Activated B cell treated with CpG ODN at 0.5 μM for 24 hours (primary cell): Measurements from ENCODE around the gene MRPL54. TPM values are rescaled to one million over a fixed set of nuclear protein-coding genes. Genes with fewer than 3 reads are reported as not detected.

Experiments
- ATAC-seq: fragments of 200-7000 bp; cut with Tn5 transposase; one replicate; pipeline ENCODE4 v1.10.0; 2021; ENCODE audit warnings: low read depth, mild to moderate bottlenecking, moderate library complexity
- CTCF ChIA-PET: fragments of 350-600 bp; sonication (Branson Sonifier 250); formaldehyde crosslinking; loops from one replicate; lab custom pipeline; 2021; ENCODE audit warnings: antibody characterized with exemption; lab: Charles Lee
- POLR2A ChIA-PET: fragments of 350-600 bp; sonication (Branson Sonifier 250); formaldehyde crosslinking; loops from one replicate; lab custom pipeline; 2021; ENCODE audit warnings: antibody characterized with exemption; lab: Charles Lee
- DNase-seq: peaks from one replicate; pipeline ENCODE4 v3.0.0; 2022
- H3K27ac Mint-ChIP-seq: one replicate; pipeline ENCODE4 v1.8.0; 2020; ENCODE audit warnings: mixed read lengths
- H3K27me3 Mint-ChIP-seq: one replicate; pipeline ENCODE4 v1.8.0; 2021; ENCODE audit warnings: mixed read lengths
- H3K36me3 Mint-ChIP-seq: one replicate; pipeline ENCODE4 v1.8.0; 2021; ENCODE audit warnings: low read depth, mixed read lengths
- H3K4me1 Mint-ChIP-seq: one replicate; pipeline ENCODE4 v1.8.0; 2021; ENCODE audit warnings: mixed read lengths
- H3K4me3 Mint-ChIP-seq: one replicate; pipeline ENCODE4 v1.8.0; 2020; ENCODE audit warnings: mild to moderate bottlenecking, mixed read lengths
- H3K9me3 Mint-ChIP-seq: one replicate; pipeline ENCODE4 v1.8.0; 2020; ENCODE audit warnings: mixed read lengths
- CTCF ChIP-seq: fragments of 200-600 bp; IDR thresholded peaks from one replicate; pipeline ENCODE4 v1.8.0; 2022; ENCODE audit warnings: antibody characterized with exemption, mild to moderate bottlenecking
- intact Hi-C: fragments of 100-400 bp; cut with micrococcal nuclease; formaldehyde crosslinking; loops from one replicate; pipeline ENCODE4 v1.15.1; 2024
- total RNA-seq: library from RNA; stranded (reverse); gene quantifications from 2 replicates; pipeline ENCODE4 v1.2.3, GENCODE V29; 2022

The MRPL54 gene
- total RNA-seq, 1 donor from 2014 or later: 81.2 TPM

GRCh38 chr19:3785451-3785937 lies 23.0 kb downstream of the MRPL54 start:
- Mint-ChIP-seq H3K4me1 (peaks cover 21% of the 10 kb centered on the region), H3K9me3 (peaks cover 13% of the 10 kb centered on the region), H3K4me3 (peak overlapping the region; percentile 75), H3K36me3 (peaks cover 10% of the 10 kb centered on the region), H3K27me3 (peaks cover 5% of the 10 kb centered on the region), H3K27ac (no peak overlapping the region)
- ChIA-PET CTCF (no interaction called here), POLR2A (no interaction called here)
- DNase-seq: no peak
- ATAC-seq: peak; percentile 27
- no peak for TF ChIP-seq CTCF
- intact Hi-C loops: no loop called here

- Mint-ChIP-seq H3K27ac (no peak within 1 kb of the TSS), H3K4me3 (peak within 1 kb of the TSS; percentile 75), H3K4me1 (peaks cover 21% of the 10 kb centered on the region), H3K36me3 (peaks cover 8% of the 10 kb centered on the region), H3K27me3 (peaks cover 5% of the 10 kb centered on the region), H3K9me3 (peaks cover 16% of the 10 kb centered on the region)
- POLR2A ChIA-PET: interaction anchor here (0.8 to 1.6 kb wide), 2 partner anchors 23 to 26 kb away, joined by 3 to 5 read pairs; no protein-coding TSS in a partner anchor
- DNase-seq (no peak), ATAC-seq (peak; percentile 30)
- intact Hi-C loops: no loop called here
- CTCF ChIA-PET: interaction anchor here (0.7 to 1.3 kb wide), 2 partner anchors 25 to 36 kb away, joined by 3 to 4 read pairs; no protein-coding TSS in a partner anchor
- TF ChIP-seq CTCF: no peak
Observed at GRCh38 chr19:3785938-3786824, 23.7 kb downstream of the MRPL54 start, which contains the start of gene MATK. Gene MATK, minus strand, starts transcription at chr19:3786381. Its CDS starts 1,246 bp downstream, at chr19:3785135.

- ATAC-seq (no peak), DNase-seq (no peak)
- peaks cover 21% of the 10 kb centered on the region for H3K4me1 Mint-ChIP-seq
- CTCF ChIA-PET: no interaction called here
- peak overlapping the region; percentile 46 for H3K27ac Mint-ChIP-seq
- H3K27me3 Mint-ChIP-seq: peaks cover 5% of the 10 kb centered on the region
- TF ChIP-seq CTCF: no peak
- no peaks in the 10 kb centered on the region for H3K36me3 Mint-ChIP-seq
- intact Hi-C loops: no loop called here
- peak overlapping the region; percentile 48 for H3K4me3 Mint-ChIP-seq
- POLR2A ChIA-PET: interaction anchor here (0.5 to 0.8 kb wide), 4 partner anchors 23 to 808 kb away, joined by 4 to 15 read pairs (median 6); partner anchors contain the start of gene UBXN6
- H3K9me3 Mint-ChIP-seq: peaks cover 8% of the 10 kb centered on the region
Observed at GRCh38 chr19:3788996-3789778, 26.7 kb downstream of the MRPL54 start.

GRCh38 chr19:3790209-3790734 lies 27.8 kb downstream of the MRPL54 start:
- no peaks in the 10 kb centered on the region for H3K36me3 Mint-ChIP-seq
- H3K27me3 Mint-ChIP-seq: peaks cover 1% of the 10 kb centered on the region
- peaks cover 8% of the 10 kb centered on the region for H3K9me3 Mint-ChIP-seq
- intact Hi-C loops: no loop called here
- no peak for ATAC-seq
- ChIA-PET CTCF (no interaction called here), POLR2A (interaction anchor here (0.7 kb wide), 2 partner anchors 24 to 198 kb away, joined by 3 to 8 read pairs; no protein-coding TSS in a partner anchor)
- H3K4me3 Mint-ChIP-seq: no peak overlapping the region
- no peak overlapping the region for H3K27ac Mint-ChIP-seq
- TF ChIP-seq CTCF: no peak
- DNase-seq: no peak
- H3K4me1 Mint-ChIP-seq: peaks cover 11% of the 10 kb centered on the region
